Measurements from ENCODE around the gene TLE5. TPM values are rescaled to one million over a fixed set of nuclear protein-coding genes. Genes with fewer than 3 reads are reported as not detected.
A peak's percentile ranks its signal among the peaks of the same experiment; 100 is the strongest.

TLE5 gene
- total and polyA plus RNA-seq, 10 of the 15 experiments (the other 5 are each of a cell fraction or from before 2014, with no cell fraction given) = 2.5 to 373 (median 154) TPM

GRCh38 chr19:3035542-3036118, 26.7 kb downstream of the TLE5 start (continued):
- TF ChIP-seq RELB (IDR thresholded peaks at IDR 0.05; ENCODE audit: low read depth) = no peak
- no peak for TF ChIP-seq PBX3 (IDR thresholded peaks at IDR 0.05; ENCODE audit: insufficient replicate concordance, low read depth, low read length)
- TF ChIP-seq YBX1 (IDR thresholded peaks at IDR 0.05) = no peak
- no peak for TF ChIP-seq SUZ12 (IDR thresholded peaks at IDR 0.05; ENCODE audit: unreplicated experiment)
- no peak for TF ChIP-seq SPI1 (IDR thresholded peaks at IDR 0.05; ENCODE audit: borderline replicate concordance, insufficient read depth, low read depth, low read length)
- TF ChIP-seq HCFC1 (IDR thresholded peaks at IDR 0.05; ENCODE audit: low read length) = no peak; the same call in 1 of the 2 replicates
- TF ChIP-seq TBL1XR1 (IDR thresholded peaks at IDR 0.05; ENCODE audit: low read depth, low read length) = no peak; the same call in 1 of the 2 replicates
- no peak for TF ChIP-seq MAX (IDR thresholded peaks at IDR 0.05; ENCODE audit: low read depth, low read length)
- peak; percentile 78 for TF ChIP-seq POLR2A (IDR thresholded peaks at IDR 0.05; ENCODE audit: low read depth, low read length)
- TF ChIP-seq CUX1 (IDR thresholded peaks at IDR 0.05; ENCODE audit: insufficient replicate concordance, low read depth, low read length) = no peak
- TF ChIP-seq ZNF622 (IDR thresholded peaks at IDR 0.05) = no peak
- TF ChIP-seq SMARCA5 (IDR thresholded peaks at IDR 0.05) = peak; percentile 97
- peak; percentile 99 for TF ChIP-seq ATF7 (IDR thresholded peaks at IDR 0.05; ENCODE audit: low read depth)
- TF ChIP-seq SP1 (IDR thresholded peaks at IDR 0.05; ENCODE audit: low read depth, low read length) = peak; percentile 97
- no peak for TF ChIP-seq BCL3 (IDR thresholded peaks at IDR 0.05; ENCODE audit: borderline replicate concordance, insufficient read depth, low read depth, low read length, poor library complexity, severe bottlenecking)
- TF ChIP-seq DPF2 (IDR thresholded peaks at IDR 0.05) = no peak
- no peak; the same call in 1 of the 2 replicates for TF ChIP-seq CHD1 (IDR thresholded peaks at IDR 0.05; ENCODE audit: low read depth, low read length)
- TF ChIP-seq RBBP5 (conservative IDR thresholded peaks at IDR 0.05) = no peak
- TF ChIP-seq POLR2AphosphoS2 (IDR thresholded peaks at IDR 0.05; ENCODE audit: low read depth, low read length) = no peak
- TF ChIP-seq NFYA (IDR thresholded peaks at IDR 0.05; ENCODE audit: borderline replicate concordance, low read depth, low read length) = peak; percentile 82
- TF ChIP-seq TARDBP (IDR thresholded peaks at IDR 0.05; ENCODE audit: borderline replicate concordance) = 0 out of 2 replicates have a peak, but pooled peaks have one; percentile 22
- TF ChIP-seq SMAD5 (IDR thresholded peaks at IDR 0.05; ENCODE audit: low read depth) = no peak

All from GM12878 (cell line).